Measurements from ENCODE around the gene THEM5.

The THEM5 gene

DNA sequence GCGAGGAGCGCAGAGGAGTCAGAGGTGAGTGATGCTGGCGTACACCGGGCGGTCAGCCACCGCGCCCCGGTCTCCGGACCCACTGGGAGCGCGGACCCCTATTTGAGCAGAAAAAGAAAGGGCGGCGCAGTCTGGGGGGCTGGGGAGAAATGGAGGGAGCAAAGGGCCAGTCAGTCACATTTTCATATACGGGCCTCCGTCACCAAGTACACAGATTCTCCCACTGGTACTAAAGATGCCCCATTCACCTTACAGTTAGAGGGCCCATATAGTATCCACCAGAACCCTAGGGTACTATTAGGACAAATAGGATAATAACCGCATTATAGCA is 14.5 kb downstream of the THEM5 start:
- DNase-seq, result no peak

DNA sequence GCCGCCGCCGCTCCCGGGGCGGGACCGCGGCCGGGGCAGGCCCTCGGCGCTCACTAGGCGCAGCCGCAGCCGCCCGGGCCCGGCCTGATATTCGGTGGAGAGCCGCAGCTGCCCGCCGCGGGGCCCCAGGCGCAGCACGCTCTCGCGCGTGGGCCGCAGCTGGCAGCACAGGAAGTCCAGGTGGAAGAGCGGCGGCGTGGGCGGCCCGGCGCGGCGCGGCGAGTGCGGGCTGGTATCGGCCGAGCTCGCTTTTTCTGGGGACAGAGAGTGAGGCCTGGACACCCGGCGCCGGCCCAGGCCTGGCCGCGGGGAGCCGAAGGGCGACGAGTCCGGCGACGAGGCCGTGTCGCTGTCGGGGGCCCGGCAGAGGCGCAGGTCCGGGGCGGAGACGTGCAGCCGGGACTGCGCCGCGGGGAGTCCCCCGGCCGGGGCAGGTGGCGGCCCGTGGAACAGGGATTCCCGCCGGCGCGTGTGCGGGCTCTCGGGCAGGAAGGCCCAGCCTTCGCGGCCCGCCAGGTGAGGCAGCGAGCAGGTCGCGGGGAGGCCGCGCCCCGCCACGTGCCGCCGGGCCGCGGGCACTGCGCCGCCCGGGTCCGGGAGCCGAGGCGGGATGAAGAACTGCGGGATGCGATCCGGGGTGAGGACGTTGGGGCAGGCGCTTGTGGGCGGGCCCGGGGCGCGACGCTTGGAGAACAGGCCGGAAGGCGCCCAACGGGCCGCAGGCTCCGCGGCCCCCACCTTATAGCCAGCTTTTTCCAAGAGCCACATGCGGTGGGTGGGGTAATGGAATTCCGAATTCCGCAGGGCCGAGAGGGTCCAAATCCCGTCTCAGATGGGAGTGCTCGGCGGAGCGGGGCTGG is 15.1 kb downstream of the THEM5 start:
- no peak for DNase-seq

DNA sequence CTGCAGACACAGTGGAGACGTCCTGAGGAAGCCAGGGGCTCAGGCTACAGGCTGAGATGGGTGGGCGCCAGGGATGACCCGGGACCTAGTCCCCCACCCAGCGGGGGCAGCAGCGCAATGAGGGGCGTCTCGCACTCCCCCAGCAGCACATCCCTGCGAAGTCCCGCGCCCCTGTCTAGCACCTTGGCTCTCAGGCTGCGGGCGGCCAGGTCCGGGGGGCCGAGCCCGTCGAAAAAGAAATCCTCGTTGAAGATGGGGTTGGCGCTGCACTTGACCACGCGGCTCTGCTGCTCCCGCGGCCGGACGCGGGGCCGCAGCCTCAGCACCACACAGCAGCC is 15.7 kb downstream of the THEM5 start:
- DNase-seq, result no peak

DNA sequence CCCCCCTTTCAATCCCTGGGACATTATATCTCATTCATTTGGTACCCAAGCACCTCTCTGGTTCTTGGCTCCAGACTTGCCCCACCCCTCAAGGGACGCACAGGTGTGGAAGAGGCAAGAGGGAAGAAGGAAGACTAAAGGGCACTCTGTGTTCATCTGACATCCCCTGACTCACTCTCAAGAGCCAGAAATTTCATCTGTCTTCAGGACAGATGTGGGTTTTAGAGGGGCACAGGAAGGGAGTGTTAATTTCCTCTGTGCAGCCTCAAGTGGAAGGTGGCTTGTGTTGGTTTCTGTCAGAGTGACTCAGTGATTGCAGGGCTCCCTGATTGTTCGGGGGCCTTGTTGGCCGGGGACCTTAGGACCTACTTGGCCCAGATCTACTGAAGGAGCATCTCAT is 16.3 kb downstream of the THEM5 start:
- DNase-seq, result no peak

- DNase-seq, result no peak
Measured at GRCh38 chr1:151835596-151835995, 17.9 kb downstream of the THEM5 start.

- DNase-seq, result no peak
Measured at GRCh38 chr1:151834239-151834638, 19.3 kb downstream of the THEM5 start.

- DNase-seq, result no peak
Measured at GRCh38 chr1:151833172-151833900, 20.2 kb downstream of the THEM5 start.

GRCh38 chr1:151832318-151832980 is 21.1 kb downstream of the THEM5 start:
- no peak for DNase-seq

GRCh38 chr1:151831605-151832004 is 21.9 kb downstream of the THEM5 start, which contains the start of gene RORC:
TSS of gene RORC (minus strand) at chr1:151831802. CDS start at chr1:151831764, 38 bp downstream.
- DNase-seq, result no peak

GRCh38 chr1:151831256-151831591 is 22.3 kb downstream of the THEM5 start:
- no peak for DNase-seq

DNA sequence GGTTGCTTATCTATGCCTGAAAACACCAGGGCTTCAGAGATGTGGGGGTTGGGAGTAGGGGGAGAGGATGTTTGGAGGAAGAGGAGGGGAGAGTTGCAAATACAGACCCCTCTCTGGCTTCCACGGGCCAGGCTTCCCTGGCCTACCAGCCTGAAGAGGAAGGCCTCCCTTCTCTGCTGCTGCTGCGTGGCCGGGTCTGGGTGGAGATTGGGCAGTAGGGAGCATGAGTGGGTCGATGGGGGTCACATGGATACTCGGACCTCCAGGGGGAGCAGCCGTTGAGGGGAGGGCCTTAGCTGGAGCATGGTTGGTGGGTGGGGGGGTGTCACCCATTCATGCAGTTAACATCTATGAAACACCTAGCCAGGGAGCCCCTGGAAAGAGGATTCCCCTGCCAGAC is 23.5 kb downstream of the THEM5 start:
- no peak for DNase-seq

- no peak for DNase-seq
Measured at GRCh38 chr1:151829352-151830046, 24.0 kb downstream of the THEM5 start.

DNA sequence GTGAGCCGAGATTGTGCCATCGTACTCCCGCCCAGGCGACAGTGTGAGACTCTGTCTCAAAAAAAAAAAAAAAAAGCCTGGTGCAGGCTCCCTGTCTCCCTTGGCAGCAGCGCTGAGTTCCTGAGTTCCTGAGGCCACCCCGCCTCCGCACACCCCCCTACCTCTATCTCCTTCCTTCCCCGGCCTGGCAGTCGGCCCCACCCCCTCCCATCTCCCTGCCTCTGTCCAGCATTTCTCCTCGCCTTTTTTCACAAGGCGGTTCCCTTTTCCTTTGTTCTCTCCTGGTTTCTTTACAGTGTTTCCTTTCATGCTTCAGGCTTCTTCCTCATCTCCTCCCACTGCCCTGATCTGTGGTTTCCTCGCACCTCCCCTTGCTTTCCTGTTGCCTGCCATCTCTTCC is 24.6 kb downstream of the THEM5 start:
- DNase-seq, result no peak

DNA sequence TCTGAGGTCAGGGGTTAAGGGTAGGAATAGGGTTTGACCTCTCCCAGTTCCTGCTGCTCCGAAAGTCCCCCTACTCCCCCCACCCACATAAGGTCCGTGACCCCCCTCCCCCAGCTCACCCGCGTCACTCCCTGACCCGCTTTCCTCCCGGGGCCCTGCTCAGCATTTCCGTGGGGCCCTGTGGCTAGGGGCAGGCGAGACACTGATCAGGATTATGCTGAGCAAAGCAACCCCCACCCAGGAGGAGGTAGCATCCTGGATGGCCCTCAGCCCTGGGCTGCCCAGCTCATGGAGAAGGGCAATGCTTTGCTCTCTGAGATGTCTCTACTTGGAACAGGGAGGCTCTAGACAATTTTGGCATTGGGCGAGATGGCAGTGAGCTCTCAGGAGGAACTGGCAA is 25.7 kb downstream of the THEM5 start:
- no peak for DNase-seq

GRCh38 chr1:151825751-151826660 is 27.5 kb downstream of the THEM5 start:
- DNase-seq, result peak; percentile 52 to 60

- no peak for DNase-seq
Measured at GRCh38 chr1:151825204-151825603, 28.3 kb downstream of the THEM5 start.

GRCh38 chr1:151823175-151823574 is 30.3 kb downstream of the THEM5 start:
- no peak for DNase-seq

DNA sequence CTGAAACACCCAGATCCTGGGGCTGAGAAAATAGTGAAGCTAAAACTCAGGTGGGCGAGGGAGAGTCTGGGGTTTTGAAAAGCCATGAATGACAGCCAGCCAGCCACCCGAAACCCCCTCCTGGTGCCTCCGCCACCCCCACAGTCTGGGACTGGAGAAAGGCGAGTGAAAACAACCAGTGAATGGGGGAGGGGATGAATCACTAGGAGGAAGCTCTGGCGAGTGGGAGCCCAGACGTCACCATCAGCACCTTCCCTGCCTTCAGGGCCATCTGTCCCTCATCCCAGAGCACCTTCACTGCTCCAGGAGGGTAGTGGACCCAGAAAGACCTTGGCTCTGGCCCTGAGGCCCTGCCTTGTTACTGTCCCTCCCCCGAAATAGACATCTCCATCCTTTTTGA is 31.1 kb downstream of the THEM5 start:
- peak; percentile 59 to 69 for DNase-seq

DNA sequence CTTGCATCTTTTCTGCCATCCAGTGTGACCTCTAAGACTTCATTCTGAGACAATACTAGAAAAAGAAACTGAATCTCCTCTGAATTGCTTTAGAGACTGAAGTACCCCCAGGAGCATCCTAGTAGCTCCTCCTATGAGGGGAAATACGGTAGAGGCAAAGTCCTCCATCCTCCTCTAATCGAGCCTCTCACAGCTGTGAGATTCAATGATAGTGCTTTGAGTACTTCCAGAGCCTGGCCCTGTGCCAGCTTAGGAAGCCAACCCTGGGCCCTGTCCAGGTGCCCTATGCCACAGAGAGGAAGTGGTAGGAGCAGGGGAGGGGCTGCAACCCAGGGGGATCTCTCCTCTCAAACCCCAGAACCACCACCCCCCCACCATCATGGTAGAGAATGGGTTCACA is 32.6 kb downstream of the THEM5 start:
- no peak for DNase-seq

GRCh38 chr1:151819976-151820623 is 33.4 kb downstream of the THEM5 start:
- DNase-seq, result no peak

GRCh38 chr1:151819227-151819835 is 34.2 kb downstream of the THEM5 start:
- no peak for DNase-seq

Measured in activated CD4-positive, alpha-beta T cell treated with anti-CD3 and anti-CD28 coated beads, Interleukin-2, amount 50 U/mL, for 4 hours (primary cell).